HCT116 (cell line): ENCODE results near the gene B3GNT5.

Experiments
- CEBPB ChIP-seq: IDR thresholded peaks from 2 replicates; pipeline ENCODE4 v1.6.1; 2012; ENCODE audit warnings: low read depth
- EGR1 ChIP-seq: IDR thresholded peaks from 2 replicates; pipeline ENCODE4 v1.6.1; 2012; ENCODE audit warnings: low read depth
- EZH2 ChIP-seq: fragments of 200-600 bp; sonication (generic); IDR thresholded peaks from 2 replicates; pipeline ENCODE4 v1.6.1; 2017; ENCODE audit warnings: antibody characterized with exemption, mixed run types
- JUND ChIP-seq: IDR thresholded peaks from 2 replicates; pipeline ENCODE4 v1.6.1; 2012
- MAX ChIP-seq: IDR thresholded peaks from 2 replicates; pipeline ENCODE4 v1.6.1; 2012
- POLR2A ChIP-seq: IDR thresholded peaks from 2 replicates; pipeline ENCODE4 v1.7.0; 2011; ENCODE audit warnings: borderline replicate concordance; ENCODE audit not compliant: insufficient read depth, insufficient read length; ENCODE audit errors: extremely low read depth
- SRF ChIP-seq: IDR thresholded peaks from 2 replicates; pipeline ENCODE4 v1.6.1; 2012; ENCODE audit warnings: low read depth
- ZFX ChIP-seq: fragments of 450-650 bp; IDR thresholded peaks from 2 replicates; pipeline ENCODE4 v1.6.1; 2017
- TF ChIP-seq, protein P1 (sequence below), 3 experiments: fragments of 200-600 bp in 1 of 3; sonication (generic) in 1 of 3; IDR thresholded peaks in 2 of 3; conservative IDR thresholded peaks in 1 of 3; 2 replicates each; pipeline ENCODE4 v1.5.1; 2012 to 2017; ENCODE audit warnings: low read depth in 2 of 3, low read length in 2 of 3, antibody characterized with exemption in 1 of 3, borderline replicate concordance in 1 of 3, control low read depth in 1 of 3, mild to moderate bottlenecking in 1 of 3, mixed read lengths in 1 of 3, mixed run types in 1 of 3, moderate library complexity in 1 of 3; ENCODE audit not compliant: insufficient read depth in 1 of 3
- TF ChIP-seq, protein P2 (sequence below): IDR thresholded peaks from 2 replicates; pipeline ENCODE4 v1.6.1; 2012; ENCODE audit warnings: low read depth

DNA sequence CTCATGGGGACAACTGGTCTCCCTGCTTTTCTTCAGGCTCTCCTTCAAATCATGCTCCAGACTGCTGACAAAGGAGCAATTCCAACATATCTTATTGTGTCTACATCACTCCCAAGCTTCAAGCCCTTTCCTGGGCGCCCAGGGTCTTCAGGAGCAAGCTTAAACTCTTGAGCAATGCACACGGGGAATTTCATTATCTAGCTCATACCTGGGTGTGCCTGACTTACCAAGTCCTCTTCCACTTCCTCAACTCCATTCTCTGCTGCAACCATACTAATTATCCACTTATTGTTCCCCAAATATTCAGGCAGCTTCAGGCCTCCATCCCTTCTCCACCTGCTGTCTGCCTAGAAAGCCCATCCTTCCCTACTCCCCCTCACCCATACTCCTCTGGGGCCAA lies 50.6 kb downstream of the B3GNT5 start:
- TF ChIP-seq EZH2 (no peak), ZFX (no peak), POLR2A (no peak), EGR1 (no peak), CEBPB (no peak), JUND (no peak), SRF (no peak), MAX (no peak)
- TF ChIP-seq, protein P1, sequence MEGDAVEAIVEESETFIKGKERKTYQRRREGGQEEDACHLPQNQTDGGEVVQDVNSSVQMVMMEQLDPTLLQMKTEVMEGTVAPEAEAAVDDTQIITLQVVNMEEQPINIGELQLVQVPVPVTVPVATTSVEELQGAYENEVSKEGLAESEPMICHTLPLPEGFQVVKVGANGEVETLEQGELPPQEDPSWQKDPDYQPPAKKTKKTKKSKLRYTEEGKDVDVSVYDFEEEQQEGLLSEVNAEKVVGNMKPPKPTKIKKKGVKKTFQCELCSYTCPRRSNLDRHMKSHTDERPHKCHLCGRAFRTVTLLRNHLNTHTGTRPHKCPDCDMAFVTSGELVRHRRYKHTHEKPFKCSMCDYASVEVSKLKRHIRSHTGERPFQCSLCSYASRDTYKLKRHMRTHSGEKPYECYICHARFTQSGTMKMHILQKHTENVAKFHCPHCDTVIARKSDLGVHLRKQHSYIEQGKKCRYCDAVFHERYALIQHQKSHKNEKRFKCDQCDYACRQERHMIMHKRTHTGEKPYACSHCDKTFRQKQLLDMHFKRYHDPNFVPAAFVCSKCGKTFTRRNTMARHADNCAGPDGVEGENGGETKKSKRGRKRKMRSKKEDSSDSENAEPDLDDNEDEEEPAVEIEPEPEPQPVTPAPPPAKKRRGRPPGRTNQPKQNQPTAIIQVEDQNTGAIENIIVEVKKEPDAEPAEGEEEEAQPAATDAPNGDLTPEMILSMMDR (IDR thresholded peaks at IDR 0.05 in 2 of 3, conservative IDR thresholded peaks at IDR 0.05 in 1 of 3; ENCODE audit: borderline replicate concordance in 1 of 3, insufficient read depth in 1 of 3, low read depth in 2 of 3, low read length in 2 of 3) = no peak
- TF ChIP-seq, protein P2, sequence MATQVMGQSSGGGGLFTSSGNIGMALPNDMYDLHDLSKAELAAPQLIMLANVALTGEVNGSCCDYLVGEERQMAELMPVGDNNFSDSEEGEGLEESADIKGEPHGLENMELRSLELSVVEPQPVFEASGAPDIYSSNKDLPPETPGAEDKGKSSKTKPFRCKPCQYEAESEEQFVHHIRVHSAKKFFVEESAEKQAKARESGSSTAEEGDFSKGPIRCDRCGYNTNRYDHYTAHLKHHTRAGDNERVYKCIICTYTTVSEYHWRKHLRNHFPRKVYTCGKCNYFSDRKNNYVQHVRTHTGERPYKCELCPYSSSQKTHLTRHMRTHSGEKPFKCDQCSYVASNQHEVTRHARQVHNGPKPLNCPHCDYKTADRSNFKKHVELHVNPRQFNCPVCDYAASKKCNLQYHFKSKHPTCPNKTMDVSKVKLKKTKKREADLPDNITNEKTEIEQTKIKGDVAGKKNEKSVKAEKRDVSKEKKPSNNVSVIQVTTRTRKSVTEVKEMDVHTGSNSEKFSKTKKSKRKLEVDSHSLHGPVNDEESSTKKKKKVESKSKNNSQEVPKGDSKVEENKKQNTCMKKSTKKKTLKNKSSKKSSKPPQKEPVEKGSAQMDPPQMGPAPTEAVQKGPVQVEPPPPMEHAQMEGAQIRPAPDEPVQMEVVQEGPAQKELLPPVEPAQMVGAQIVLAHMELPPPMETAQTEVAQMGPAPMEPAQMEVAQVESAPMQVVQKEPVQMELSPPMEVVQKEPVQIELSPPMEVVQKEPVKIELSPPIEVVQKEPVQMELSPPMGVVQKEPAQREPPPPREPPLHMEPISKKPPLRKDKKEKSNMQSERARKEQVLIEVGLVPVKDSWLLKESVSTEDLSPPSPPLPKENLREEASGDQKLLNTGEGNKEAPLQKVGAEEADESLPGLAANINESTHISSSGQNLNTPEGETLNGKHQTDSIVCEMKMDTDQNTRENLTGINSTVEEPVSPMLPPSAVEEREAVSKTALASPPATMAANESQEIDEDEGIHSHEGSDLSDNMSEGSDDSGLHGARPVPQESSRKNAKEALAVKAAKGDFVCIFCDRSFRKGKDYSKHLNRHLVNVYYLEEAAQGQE = no peak
